GM19324 (cell line): ENCODE data around the gene LAMP1.
"Not testable (repeated sequence)": the region's sequence is repeated elsewhere in the genome, so short reads cannot be mapped to it uniquely, and the experiment has no call there.

Experiments used
- ATAC-seq: cut with Tn5 transposase; IDR thresholded peaks from one replicate; pipeline ENCODE4 v1.9.1; 2021; ENCODE audit warnings: mild to moderate bottlenecking, moderate library complexity; ENCODE audit not compliant: unreplicated experiment, low FRiP score

LAMP1 gene

DNA sequence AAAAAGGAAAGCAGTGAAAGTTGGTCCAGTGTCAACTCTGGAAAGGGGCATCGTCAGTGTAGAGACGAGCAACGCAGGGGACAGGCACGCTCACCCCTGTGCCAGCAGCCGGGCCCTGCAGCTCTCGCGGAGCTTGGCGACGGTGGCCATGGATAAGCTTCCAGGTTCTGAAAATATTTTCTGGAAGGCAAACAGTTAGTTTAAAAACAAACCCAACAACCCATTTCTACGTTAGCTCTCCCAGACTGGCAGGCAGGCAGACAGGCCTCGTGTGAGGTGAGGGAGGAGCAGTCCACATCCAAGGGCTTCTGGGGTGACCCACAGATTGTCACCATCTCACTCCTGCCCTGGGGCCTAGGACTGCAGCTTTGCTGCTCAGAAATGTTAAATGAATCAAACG, 27.4 kb downstream of the LAMP1 start:
- ATAC-seq: no peak

- ATAC-seq: no peak
These were observed 28.7 kb downstream of the LAMP1 start for GRCh38 chr13:113325779-113326178.

GRCh38 chr13:113327391-113327765, 30.3 kb downstream of the LAMP1 start:
- ATAC-seq: no peak

- no peak for ATAC-seq
These were observed 30.9 kb downstream of the LAMP1 start for GRCh38 chr13:113327766-113328471.

DNA sequence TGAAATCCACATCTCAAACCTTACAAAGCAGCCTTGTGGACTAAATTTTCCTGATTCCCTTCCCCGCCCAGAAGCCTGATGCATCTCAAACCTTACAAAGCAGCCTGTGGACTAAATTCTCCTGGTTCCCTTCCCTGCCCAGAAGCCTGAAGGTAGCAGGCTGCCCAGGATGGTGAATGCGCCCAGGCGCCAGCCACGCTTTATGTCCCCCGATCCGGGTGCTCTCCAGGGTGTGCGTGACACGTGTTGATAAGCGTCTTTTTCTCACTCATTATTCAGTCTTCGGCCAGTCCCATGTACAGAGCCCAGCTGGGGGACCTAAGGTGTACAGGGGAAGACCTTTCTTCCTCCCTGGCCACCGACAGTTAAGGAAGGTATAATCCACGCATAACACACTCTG, 31.8 kb downstream of the LAMP1 start:
- no peak for ATAC-seq

DNA sequence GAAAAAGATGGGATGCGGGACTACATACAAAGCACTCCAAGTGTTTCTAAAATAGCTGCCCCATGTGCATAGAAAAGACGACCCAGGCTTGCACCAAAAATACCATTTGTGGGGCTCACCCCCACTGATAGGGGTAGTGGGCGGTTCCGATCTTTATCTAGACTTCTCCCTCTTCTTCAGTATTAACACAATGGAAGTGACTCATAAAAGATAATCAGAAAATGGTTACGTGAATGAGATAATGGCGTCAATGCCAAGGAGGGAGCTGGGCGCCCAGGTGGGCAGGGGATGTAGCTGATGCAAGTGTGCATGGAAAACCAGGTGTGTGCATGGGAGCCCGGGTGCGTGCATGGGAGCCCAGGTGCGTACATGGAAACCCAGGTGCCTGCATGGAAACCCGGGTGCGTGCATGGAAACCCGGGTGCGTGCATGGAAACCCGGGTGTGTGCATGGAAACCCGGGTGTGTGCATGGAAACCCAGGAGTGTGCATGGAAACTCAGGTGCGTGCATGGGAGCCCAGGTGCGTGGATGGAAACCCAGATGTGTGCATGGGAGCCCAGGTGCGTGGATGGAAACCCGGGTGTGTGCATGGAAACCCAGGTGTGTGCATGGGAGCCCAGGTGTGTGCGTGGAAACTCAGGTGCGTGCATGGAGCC, 32.7 kb downstream of the LAMP1 start:
- ATAC-seq: no peak

DNA sequence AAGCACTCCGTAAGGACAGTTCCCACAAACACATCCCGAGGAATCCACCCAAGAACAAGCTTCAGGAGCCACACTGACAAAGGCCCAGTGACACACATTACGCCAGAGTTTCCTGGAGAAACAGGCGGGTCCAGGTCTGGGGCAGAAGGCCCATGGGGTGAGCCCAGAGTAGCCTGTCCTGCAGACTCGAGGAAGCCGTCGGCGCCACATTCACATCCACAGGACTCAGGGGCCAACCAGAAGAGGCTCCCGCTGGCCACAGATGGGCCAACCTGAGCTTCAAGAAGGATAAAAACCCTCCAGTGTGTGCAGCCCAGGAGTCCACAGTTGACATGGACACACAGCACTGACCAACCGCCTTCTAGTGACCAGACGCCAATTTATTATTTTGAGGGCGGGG, 35.6 kb downstream of the LAMP1 start:
- ATAC-seq: no peak

- no peak for ATAC-seq
These were observed 36.0 kb downstream of the LAMP1 start for GRCh38 chr13:113333076-113333475.

DNA sequence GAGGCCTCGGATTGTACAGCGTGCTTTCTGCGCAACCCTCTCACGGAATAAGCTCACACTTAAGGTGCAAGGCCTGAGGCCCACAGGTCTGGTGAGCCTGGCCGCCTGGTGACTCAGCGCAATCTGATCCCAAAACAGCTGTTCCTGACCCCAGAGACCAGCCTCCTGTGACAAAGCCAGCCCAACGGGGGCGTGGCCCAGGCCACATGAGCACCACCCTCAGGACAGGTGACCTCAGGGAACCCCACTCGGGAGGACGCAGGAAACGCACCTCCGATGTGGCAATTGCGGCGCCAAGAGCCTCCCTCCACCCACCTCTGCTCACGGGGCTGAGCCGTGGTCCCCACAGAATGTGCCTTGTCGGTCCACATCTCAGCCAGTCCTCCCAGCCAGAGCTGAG, 40.5 kb downstream of the LAMP1 start:
- no peak for ATAC-seq

DNA sequence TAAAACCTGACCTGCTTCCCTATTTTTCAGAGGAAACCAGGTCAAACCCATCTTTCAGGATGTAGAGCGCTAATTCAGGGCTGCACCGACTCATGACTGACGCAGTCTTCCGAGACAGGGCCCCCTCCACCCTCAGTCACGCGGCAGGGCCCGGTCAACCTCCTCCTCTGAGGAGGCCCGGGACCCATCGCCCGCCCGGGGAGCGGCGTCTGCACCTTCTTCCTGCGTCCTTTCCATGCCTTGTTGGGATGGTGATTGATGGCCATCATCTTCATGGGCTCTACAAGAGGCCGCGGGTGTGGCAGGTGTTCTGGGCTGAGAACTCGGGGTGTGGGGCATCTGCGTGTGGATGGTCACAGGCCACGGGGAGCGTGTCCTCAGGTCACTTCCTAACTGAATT, 40.9 kb downstream of the LAMP1 start:
- no peak for ATAC-seq

DNA sequence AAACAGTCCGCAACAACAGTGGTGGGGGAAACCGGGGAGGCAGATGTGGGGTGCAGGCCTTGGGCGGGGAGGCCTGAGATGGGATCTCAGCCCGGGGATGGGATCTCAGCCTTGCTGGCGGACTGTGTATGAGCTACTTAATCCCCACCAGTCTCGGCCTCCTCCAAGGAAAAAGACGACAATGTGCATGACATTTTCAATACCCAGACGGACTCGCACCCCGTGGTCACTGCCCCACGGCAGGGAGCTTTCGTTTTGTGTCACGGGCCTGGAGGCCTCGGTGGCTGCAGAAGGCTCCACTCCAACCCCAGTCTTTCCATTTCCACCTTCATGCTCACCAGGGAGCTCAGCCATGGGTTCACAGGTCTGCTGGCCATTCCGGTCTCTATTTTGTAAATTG, 41.4 kb downstream of the LAMP1 start:
- no peak for ATAC-seq

- ATAC-seq: no peak
These were observed 46.0 kb downstream of the LAMP1 start for GRCh38 chr13:113342820-113343691.

DNA sequence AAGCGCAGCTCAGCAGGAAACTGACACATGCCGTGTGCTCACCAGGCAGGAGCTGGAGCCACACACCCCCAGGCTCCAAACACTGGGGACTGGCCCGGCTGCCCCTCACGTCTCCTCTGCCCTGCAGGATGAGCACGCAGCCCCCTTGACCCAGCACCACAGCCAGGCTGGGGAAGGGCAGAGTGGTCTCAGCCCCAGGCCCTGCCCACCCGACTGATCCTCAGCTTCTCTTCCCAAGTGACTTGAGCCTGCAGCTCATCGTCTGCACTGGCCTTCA, 46.6 kb downstream of the LAMP1 start:
- ATAC-seq: no peak

DNA sequence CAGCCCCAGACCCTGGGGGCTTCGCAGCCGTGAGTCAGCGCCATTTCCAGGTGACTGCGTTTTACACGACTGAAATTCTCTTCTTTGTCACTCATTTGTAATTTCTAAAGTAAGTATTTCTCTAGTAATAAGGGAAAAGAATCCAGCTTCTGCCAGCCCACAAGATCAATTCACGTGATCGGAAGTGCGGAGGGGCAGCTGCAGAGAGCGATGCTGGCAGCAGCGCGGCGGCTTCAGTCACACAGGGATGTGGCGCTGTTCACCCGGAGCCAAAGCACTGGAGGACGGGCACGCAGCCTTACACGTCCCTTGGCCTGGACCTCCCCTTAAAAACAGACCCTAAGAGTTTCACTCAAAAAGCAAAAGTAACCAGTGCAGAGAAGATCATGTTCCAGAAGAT, 48.4 kb downstream of the LAMP1 start:
- no peak for ATAC-seq

- ATAC-seq: not testable (repeated sequence)
These were observed 50.7 kb downstream of the LAMP1 start for GRCh38 chr13:113347736-113348225.

- ATAC-seq: no peak
These were observed 51.6 kb downstream of the LAMP1 start for GRCh38 chr13:113348591-113348990.

DNA sequence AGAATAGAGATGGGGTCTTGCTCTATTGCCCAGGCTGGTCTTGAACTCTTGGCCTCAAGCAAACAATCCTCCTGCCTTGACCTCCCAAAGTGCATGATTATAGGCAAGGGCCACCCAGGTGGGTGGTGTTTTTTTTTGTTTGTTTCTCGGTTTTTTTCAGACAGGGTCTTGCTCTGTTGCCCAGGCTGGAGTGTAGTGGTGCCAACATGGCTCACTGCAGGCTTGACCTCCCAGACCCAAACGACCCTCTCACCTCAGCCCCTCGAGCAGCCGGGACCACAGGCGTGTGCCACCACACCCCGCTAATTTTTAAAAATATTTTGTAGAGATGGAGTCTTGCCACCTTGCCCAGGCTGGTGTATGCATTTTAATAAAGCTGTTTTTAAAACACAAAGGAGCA, 52.0 kb downstream of the LAMP1 start:
- no peak for ATAC-seq

GRCh38 chr13:113349491-113349890, 52.5 kb downstream of the LAMP1 start:
- no peak for ATAC-seq

DNA sequence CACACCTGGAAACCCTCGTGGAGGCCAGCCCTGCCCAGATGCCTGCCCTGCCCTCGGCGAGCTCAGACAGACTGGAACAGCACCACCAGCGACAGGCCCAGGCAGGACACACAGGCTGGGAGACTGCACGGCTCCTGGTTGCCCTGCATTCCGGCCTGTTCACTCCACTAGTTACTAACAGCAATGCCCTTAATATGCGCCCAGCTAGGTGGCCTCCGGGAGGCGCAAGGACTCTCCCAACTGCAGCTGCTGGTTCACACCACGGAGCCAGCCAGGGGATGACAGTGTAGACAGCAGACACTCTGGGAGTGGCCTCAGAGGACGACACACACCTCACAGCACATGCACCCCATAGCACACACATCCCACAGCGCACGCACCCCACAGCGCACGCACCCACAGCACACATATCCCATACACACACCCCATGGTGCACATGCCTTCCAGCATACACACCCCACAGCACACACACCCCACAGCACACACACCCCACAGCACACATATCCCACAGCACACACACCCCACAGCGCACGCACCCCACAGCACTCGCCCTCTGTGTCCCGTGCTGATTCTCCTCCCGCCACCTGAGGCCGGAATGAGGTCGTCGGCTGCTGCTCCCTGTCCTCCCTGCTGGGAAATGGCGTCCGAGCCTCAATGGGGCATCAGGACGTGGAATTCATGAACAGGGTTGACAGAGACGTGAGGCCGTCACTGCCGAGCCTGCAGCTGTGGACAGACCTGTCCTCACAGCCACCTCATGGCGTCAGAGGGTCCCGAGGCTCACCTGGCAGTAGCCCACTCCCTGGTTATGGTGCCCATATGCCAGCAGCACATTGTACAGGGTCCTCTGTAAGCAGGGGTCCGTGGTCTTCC, 53.3 kb downstream of the LAMP1 start:
- ATAC-seq: no peak

- ATAC-seq: no peak
These were observed 53.9 kb downstream of the LAMP1 start for GRCh38 chr13:113350938-113351335.
